KOPT-K1 (cell line): ENCODE measurements around the gene SYCP1.
"Not testable (repeated sequence)": the region's sequence is repeated elsewhere in the genome, so short reads cannot be mapped to it uniquely, and the experiment has no call there.

ENCODE experiments used
- H3K27ac ChIP-seq: fragments of 200-600 bp; sonication (generic); 2 replicates; pipeline ENCODE4 v1.5.1; 2016; ENCODE audit warnings: antibody characterized with exemption, mild to moderate bottlenecking, low read depth, low read length; ENCODE audit not compliant: poor library complexity, severe bottlenecking
- H3K36me3 ChIP-seq: fragments of 200-600 bp; sonication (generic); 2 replicates; pipeline ENCODE4 v1.5.1; 2017; ENCODE audit warnings: antibody characterized with exemption, mild to moderate bottlenecking, low read length, moderate library complexity; ENCODE audit not compliant: insufficient read depth
- H3K9me3 ChIP-seq: fragments of 200-600 bp; sonication (generic); 2 replicates; pipeline ENCODE4 v1.5.1; 2017; ENCODE audit warnings: antibody characterized with exemption, low read length, mild to moderate bottlenecking; ENCODE audit not compliant: insufficient read depth, poor library complexity, severe bottlenecking

SYCP1 gene

GRCh38 chr1:114901814-114902213, 47.2 kb downstream of the SYCP1 start:
- no peaks in the 10 kb centered on the region for H3K36me3 ChIP-seq
- peaks cover 5% of the 10 kb centered on the region for H3K9me3 ChIP-seq
- H3K27ac ChIP-seq = no peak overlapping the region

GRCh38 chr1:114902343-114902742, 47.7 kb downstream of the SYCP1 start:
- H3K9me3 ChIP-seq = peaks cover 5% of the 10 kb centered on the region
- no peaks in the 10 kb centered on the region for H3K36me3 ChIP-seq
- H3K27ac ChIP-seq = no peak overlapping the region

- no peaks in the 10 kb centered on the region for H3K36me3 ChIP-seq
- peaks cover 5% of the 10 kb centered on the region for H3K9me3 ChIP-seq
- no peak overlapping the region for H3K27ac ChIP-seq
Observed at GRCh38 chr1:114903480-114903879, 48.8 kb downstream of the SYCP1 start.

GRCh38 chr1:114915720-114916119, 61.1 kb downstream of the SYCP1 start:
- H3K36me3 ChIP-seq, H3K9me3 ChIP-seq, H3K27ac ChIP-seq: not testable (repeated sequence)

GRCh38 chr1:114926607-114927006, 71.9 kb downstream of the SYCP1 start:
- no peak overlapping the region for H3K27ac ChIP-seq
- no peaks in the 10 kb centered on the region for H3K9me3 ChIP-seq
- H3K36me3 ChIP-seq = no peaks in the 10 kb centered on the region

GRCh38 chr1:114927401-114927800, 72.7 kb downstream of the SYCP1 start:
- Histone ChIP-seq H3K27ac (no peak overlapping the region), H3K36me3 (no peaks in the 10 kb centered on the region), H3K9me3 (no peaks in the 10 kb centered on the region)

GRCh38 chr1:114956570-114956969, 101.9 kb downstream of the SYCP1 start:
- Histone ChIP-seq H3K36me3 (no peaks in the 10 kb centered on the region), H3K27ac (no peak overlapping the region), H3K9me3 (no peaks in the 10 kb centered on the region)

- no peaks in the 10 kb centered on the region for H3K9me3 ChIP-seq
- no peak overlapping the region for H3K27ac ChIP-seq
Observed at GRCh38 chr1:114959423-114959822, 104.8 kb downstream of the SYCP1 start.

GRCh38 chr1:114976891-114977290, 122.2 kb downstream of the SYCP1 start:
- no peak overlapping the region for H3K27ac ChIP-seq
- H3K36me3 ChIP-seq = no peaks in the 10 kb centered on the region
- peaks cover 3% of the 10 kb centered on the region for H3K9me3 ChIP-seq

More at GRCh38 chr1:114959423-114959822, 104.8 kb downstream of the SYCP1 start:
- H3K36me3 ChIP-seq = no peaks in the 10 kb centered on the region

GRCh38 chr1:114979278-114979891, 124.7 kb downstream of the SYCP1 start:
- Histone ChIP-seq H3K36me3 (no peaks in the 10 kb centered on the region), H3K9me3 (peaks cover 19% of the 10 kb centered on the region), H3K27ac (no peak overlapping the region)

- Histone ChIP-seq H3K36me3 (no peaks in the 10 kb centered on the region), H3K27ac (no peak overlapping the region), H3K9me3 (peaks cover 21% of the 10 kb centered on the region)
Observed at GRCh38 chr1:114982251-114982650, 127.6 kb downstream of the SYCP1 start.

GRCh38 chr1:114986286-114986685, 131.6 kb downstream of the SYCP1 start:
- H3K27ac ChIP-seq = no peak overlapping the region
- H3K9me3 ChIP-seq = peaks cover 36% of the 10 kb centered on the region
- no peaks in the 10 kb centered on the region for H3K36me3 ChIP-seq

- Histone ChIP-seq H3K36me3 (no peaks in the 10 kb centered on the region), H3K27ac (no peak overlapping the region), H3K9me3 (peaks cover 21% of the 10 kb centered on the region)
Observed at GRCh38 chr1:114988095-114988494, 133.4 kb downstream of the SYCP1 start.

GRCh38 chr1:114997510-114998289, 143.0 kb downstream of the SYCP1 start:
- no peaks in the 10 kb centered on the region for H3K36me3 ChIP-seq
- no peak overlapping the region for H3K27ac ChIP-seq
- no peaks in the 10 kb centered on the region for H3K9me3 ChIP-seq

GRCh38 chr1:115006191-115006590, 151.5 kb downstream of the SYCP1 start:
- H3K27ac ChIP-seq = no peak overlapping the region
- no peaks in the 10 kb centered on the region for H3K36me3 ChIP-seq
- no peaks in the 10 kb centered on the region for H3K9me3 ChIP-seq

- Histone ChIP-seq H3K9me3 (no peaks in the 10 kb centered on the region), H3K27ac (no peak overlapping the region), H3K36me3 (no peaks in the 10 kb centered on the region)
Observed at GRCh38 chr1:115012006-115012405, 157.3 kb downstream of the SYCP1 start.
